Esophagus muscularis mucosa (tissue), 4 donors: ENCODE measurements around the gene SMPD3. TPM values are rescaled to one million over a fixed set of nuclear protein-coding genes. Genes with fewer than 3 reads are reported as not detected.

ENCODE experiments used
- DNase-seq: peaks from one replicate; pipeline ENCODE4 v3.0.0-alpha.2; 2017; ENCODE audit errors: extremely low spot score
- H3K27ac ChIP-seq, 4 donors: fragments of 200-600 bp; sonication (generic); replicated peaks in 1 of 4; 1 replicate in 3 of 4; 2 replicates in 1 of 4; pipeline ENCODE4 v1.5.1; 2016 to 2019; ENCODE audit warnings: mild to moderate bottlenecking in 1 of 4
- H3K27me3 ChIP-seq, 4 donors: fragments of 200-600 bp; sonication (generic); one replicate each; pipeline versions ENCODE4 v1.5.1 to v1.6.0; 2016 to 2019
- H3K36me3 ChIP-seq, 4 donors: fragments of 200-600 bp; sonication (generic); one replicate each; pipeline ENCODE4 v1.5.1; 2016 to 2019
- H3K4me1 ChIP-seq, 4 donors: fragments of 200-600 bp; sonication (generic); one replicate each; pipeline ENCODE4 v1.5.1; 2016 to 2019
- H3K4me3 ChIP-seq, 4 donors: fragments of 200-600 bp; sonication (generic); 1 replicate in 2 of 4; 2 replicates in 2 of 4; pipeline ENCODE4 v1.5.1; 2016 to 2019; ENCODE audit warnings: mild to moderate bottlenecking in 4 of 4, moderate library complexity in 1 of 4
- H3K9me3 ChIP-seq, 4 donors: fragments of 200-600 bp; sonication (generic); 1 replicate in 3 of 4; 2 replicates in 1 of 4; pipeline ENCODE4 v1.5.1; 2016 to 2019
- EP300 ChIP-seq: sonication (generic); formaldehyde crosslinking; IDR thresholded peaks from one replicate; pipeline ENCODE4 v1.6.1; 2017; ENCODE audit warnings: antibody characterized with exemption
- POLR2A ChIP-seq: fragments of 450-650 bp; IDR thresholded peaks from one replicate; pipeline ENCODE4 v1.6.1; 2017; ENCODE audit warnings: antibody characterized with exemption, moderate library complexity, mild to moderate bottlenecking, low read depth
- POLR2AphosphoS5 ChIP-seq, 2 donors: sonication (generic); formaldehyde crosslinking; IDR thresholded peaks; one replicate each; pipeline ENCODE4 v1.6.1; 2017; ENCODE audit warnings: antibody characterized with exemption in 2 of 2
- WGBS: methylation state at CpG from one replicate; pipeline ENCODE4 v1.1.5; 2018; 5-methylcytosine and 5-hydroxymethylcytosine counted together
- intact Hi-C: fragments of 100-400 bp; cut with DNase I; formaldehyde crosslinking; loops from one replicate; pipeline ENCODE4 v1.15.1; 2023
- total RNA-seq, 4 donors: library from RNA; depleted of rRNA; stranded (reverse); fragments of >200 nt; gene quantifications; one replicate each; pipeline versions ENCODE4 v1.1.0 to v1.2.1, GENCODE V29; 2016
- TF ChIP-seq, protein P1 (sequence below), 3 experiments: fragments of 200-600 bp in 2 of 3; fragments of 450-650 bp in 1 of 3; sonication (generic) in 2 of 3; IDR thresholded peaks; one replicate each; pipeline ENCODE4 v1.5.1; 2017 to 2019; ENCODE audit warnings: antibody characterized with exemption in 3 of 3, mild to moderate bottlenecking in 2 of 3, moderate library complexity in 1 of 3

Gene SMPD3
- total RNA-seq, 4 donors from 2014 or later: 0.32 to 0.92 (median 0.54) TPM

DNA sequence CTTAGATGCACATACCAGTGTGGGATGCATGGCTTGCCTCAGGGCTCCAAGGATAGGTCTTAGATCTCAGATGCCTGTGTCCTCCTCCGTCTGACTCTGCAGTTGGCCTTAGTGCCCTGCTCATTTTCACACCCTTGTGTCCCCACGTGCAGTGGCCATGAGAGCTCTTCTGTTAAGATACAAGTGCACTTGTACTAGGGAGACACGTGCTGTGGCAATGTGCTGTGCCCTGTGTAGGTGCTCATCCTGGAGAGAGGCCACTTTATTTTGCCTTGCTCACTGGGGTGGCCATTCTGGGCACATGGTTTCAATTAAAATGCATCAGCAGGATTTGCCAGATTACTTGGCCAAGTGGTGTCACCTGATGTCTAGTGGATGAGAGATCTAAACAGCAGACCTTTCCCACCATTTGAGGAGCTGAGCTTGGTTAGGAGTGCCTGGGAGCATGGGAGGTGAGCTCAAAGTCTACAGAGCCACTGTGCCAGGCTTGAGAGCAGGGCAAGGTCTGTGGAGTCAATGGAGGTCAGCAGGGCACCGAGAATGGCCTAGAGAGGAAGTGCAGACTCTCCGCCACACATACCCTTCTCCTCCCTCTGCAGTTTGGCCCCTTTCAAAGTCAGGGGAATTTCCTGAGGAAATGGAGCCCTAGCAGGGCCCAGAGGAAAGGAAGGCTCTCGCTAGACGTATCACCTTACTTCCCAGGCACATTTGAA is 25.2 kb upstream of the SMPD3 start:
- TF ChIP-seq POLR2AphosphoS5 (IDR thresholded peaks at IDR 0.05) (peak in 1 of 2 donors; percentile 10), POLR2A (no peak)
- Histone ChIP-seq H3K36me3 (no peaks in the 10 kb centered on the region), H3K27ac (no peak overlapping the region), H3K9me3 (no peaks in the 10 kb centered on the region), H3K4me1 (peaks cover 7 to 27% (median 14%) of the 10 kb centered on the region in 4 donors), H3K27me3 (no peaks in the 10 kb centered on the region), H3K4me3 (no peak overlapping the region)
- intact Hi-C loops: no loop called here
- WGBS: 57% methylated on average over 4 of the region's 7 CpGs
- no peak for DNase-seq

DNA sequence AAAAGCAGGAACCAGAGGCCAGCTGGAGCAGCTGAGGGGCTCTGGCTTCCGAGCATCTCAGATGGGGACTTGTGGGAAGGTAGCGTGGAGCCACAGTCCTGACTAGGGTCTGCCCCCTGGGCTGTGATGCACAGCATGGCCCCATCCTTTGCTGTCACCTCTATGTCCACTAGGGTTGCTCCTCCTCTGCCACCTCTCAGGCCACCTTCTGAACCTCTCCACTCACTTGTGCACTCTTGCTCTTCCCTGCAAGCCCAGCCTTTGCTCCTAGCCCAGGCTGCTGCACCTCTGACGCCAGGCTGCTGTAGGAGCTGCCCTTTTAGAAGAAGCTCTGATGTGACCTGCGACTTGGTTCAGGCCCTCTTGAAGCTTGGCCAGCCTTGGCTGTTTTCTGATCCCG is 24.3 kb upstream of the SMPD3 start:
- intact Hi-C loops: no loop called here

DNA sequence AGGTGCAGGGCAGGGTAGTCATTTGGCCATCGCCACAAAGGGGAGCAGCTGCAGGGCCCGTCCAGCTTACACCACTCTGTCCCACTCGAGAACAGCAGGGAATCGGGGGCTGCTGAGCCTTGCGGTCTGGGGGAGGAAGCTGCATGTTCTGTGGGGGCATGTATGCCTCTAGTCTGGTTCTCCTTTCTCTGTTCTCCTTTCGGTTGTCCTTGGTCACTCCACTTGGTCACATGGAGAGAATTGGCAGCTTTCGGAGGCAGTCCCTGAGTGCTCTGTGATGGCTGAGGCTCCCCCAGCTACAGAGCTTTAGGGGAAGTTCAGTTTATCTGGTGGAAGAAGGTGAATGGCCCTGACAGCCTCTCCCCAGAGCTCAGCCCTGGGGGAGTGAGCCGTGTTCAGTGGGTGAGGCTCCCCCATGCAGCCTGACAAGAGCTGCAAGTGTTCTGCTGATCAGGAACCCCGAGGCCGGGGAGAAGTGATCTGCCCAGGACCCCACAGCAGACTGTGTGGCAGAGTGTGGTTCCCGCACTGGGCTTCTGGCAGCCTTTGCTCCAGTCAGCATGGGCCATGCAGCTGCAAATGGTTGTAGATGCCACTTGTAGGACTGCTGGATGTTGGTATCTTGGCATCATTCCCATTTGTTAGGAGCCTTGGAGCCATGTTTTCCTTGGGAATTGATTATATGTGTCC is 22.3 kb upstream of the SMPD3 start:
- Histone ChIP-seq H3K4me3 (peak overlapping the region in 2 of 4 donors; percentile 12 to 34), H3K36me3 (no peaks in the 10 kb centered on the region), H3K27me3 (no peaks in the 10 kb centered on the region), H3K27ac (peak overlapping the region in 3 of 4 donors; percentile 39 to 56 (median 47)), H3K4me1 (peaks cover 7 to 27% (median 14%) of the 10 kb centered on the region in 4 donors), H3K9me3 (no peaks in the 10 kb centered on the region)
- WGBS: 44% methylated on average over 9 of the region's 11 CpGs
- DNase-seq: no peak
- intact Hi-C loops: no loop called here
- TF ChIP-seq POLR2AphosphoS5 (IDR thresholded peaks at IDR 0.05) (no peak), POLR2A (no peak), EP300 (no peak)
- TF ChIP-seq, protein P1, sequence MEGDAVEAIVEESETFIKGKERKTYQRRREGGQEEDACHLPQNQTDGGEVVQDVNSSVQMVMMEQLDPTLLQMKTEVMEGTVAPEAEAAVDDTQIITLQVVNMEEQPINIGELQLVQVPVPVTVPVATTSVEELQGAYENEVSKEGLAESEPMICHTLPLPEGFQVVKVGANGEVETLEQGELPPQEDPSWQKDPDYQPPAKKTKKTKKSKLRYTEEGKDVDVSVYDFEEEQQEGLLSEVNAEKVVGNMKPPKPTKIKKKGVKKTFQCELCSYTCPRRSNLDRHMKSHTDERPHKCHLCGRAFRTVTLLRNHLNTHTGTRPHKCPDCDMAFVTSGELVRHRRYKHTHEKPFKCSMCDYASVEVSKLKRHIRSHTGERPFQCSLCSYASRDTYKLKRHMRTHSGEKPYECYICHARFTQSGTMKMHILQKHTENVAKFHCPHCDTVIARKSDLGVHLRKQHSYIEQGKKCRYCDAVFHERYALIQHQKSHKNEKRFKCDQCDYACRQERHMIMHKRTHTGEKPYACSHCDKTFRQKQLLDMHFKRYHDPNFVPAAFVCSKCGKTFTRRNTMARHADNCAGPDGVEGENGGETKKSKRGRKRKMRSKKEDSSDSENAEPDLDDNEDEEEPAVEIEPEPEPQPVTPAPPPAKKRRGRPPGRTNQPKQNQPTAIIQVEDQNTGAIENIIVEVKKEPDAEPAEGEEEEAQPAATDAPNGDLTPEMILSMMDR (IDR thresholded peaks at IDR 0.05): no peak

More for the DNA sequence above, 24.3 kb upstream of the SMPD3 start:
- Histone ChIP-seq H3K4me1 (peaks cover 7 to 27% (median 14%) of the 10 kb centered on the region in 4 donors), H3K27ac (no peak overlapping the region), H3K27me3 (no peaks in the 10 kb centered on the region), H3K36me3 (no peaks in the 10 kb centered on the region), H3K4me3 (no peak overlapping the region), H3K9me3 (no peaks in the 10 kb centered on the region)
- WGBS: 92% methylated on average over 5 of the region's 5 CpGs
- TF ChIP-seq EP300 (no peak), POLR2AphosphoS5 (IDR thresholded peaks at IDR 0.05) (no peak), POLR2A (no peak)
- TF ChIP-seq, protein P1 (IDR thresholded peaks at IDR 0.05): no peak
- DNase-seq: no peak

DNA sequence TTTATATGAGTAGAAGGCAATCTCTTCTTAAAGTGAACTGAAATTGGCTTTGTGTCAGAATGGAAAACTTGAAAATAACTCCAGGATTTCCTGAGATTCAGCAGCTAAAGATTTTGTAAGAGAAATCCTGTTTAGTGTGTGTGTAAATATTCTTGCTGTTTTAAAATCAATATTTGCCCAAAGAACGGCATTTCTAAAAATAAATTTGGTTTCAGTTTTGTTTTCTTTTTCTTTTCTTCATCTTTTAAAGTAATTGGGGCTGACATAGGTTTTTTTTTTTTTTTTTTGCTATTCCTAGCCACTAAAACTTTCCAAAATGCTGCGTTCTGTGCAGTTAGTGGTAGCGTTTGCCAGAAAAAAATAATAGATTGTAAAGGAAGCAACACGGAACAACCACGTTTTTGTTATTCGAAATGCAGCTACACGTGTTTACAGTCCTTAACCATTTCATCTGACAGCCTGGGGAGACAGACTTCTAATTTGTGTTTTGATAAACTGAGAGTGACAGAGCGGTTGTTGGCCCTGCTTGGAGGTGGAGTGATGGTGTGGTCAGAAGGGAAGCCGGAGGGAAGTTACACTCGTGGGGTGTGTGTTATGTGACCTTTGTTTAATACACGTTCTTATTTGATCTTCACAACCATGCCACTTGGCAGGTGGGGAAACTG is 21.6 kb upstream of the SMPD3 start:
- Histone ChIP-seq H3K4me3 (peak overlapping the region in 2 of 4 donors; percentile 12 to 34), H3K4me1 (peaks cover 7 to 27% (median 14%) of the 10 kb centered on the region in 4 donors), H3K36me3 (no peaks in the 10 kb centered on the region), H3K9me3 (no peaks in the 10 kb centered on the region), H3K27me3 (no peaks in the 10 kb centered on the region), H3K27ac (peak overlapping the region; percentile 7 to 56 (median 43))
- 31% methylated on average over 11 of the region's 11 CpGs for WGBS
- DNase-seq: no peak
- intact Hi-C loops: no loop called here
- no peak for TF ChIP-seq POLR2AphosphoS5 (IDR thresholded peaks at IDR 0.05)
- TF ChIP-seq POLR2A: no peak
- TF ChIP-seq, protein P1 (IDR thresholded peaks at IDR 0.05): no peak
- TF ChIP-seq EP300: no peak

DNA sequence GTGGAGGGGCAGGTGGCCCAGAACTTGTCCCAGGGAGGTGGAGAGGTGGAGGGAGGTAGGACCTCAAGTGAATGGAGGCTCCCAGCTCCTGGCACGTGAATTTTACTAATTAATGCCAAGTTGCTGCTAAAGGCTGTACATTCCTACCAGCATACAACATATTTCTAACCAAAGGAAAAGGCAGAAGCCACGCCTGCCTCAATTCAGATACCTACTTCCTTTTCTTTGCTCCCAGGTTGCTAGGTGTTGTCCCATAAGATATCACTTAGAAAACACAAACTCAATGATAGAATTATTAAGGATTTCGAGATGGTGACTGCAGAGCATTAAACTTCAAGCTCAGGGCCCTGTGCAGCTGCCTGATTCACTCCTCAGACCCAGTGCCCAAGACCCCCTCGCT is 20.5 kb upstream of the SMPD3 start:
- 86% methylated on average over 4 of the region's 4 CpGs for WGBS
- intact Hi-C loops: no loop called here
- Histone ChIP-seq H3K4me3 (no peak overlapping the region), H3K27ac (no peak overlapping the region), H3K9me3 (no peaks in the 10 kb centered on the region), H3K4me1 (peaks cover 7 to 26% (median 14%) of the 10 kb centered on the region in 4 donors), H3K27me3 (no peaks in the 10 kb centered on the region), H3K36me3 (no peaks in the 10 kb centered on the region)
- TF ChIP-seq EP300 (no peak), POLR2AphosphoS5 (IDR thresholded peaks at IDR 0.05) (no peak), POLR2A (no peak)
- TF ChIP-seq, protein P1 (IDR thresholded peaks at IDR 0.05): no peak
- no peak for DNase-seq
